Stimulated activated CD4-positive, alpha-beta T cell treated with anti-CD3 and anti-CD28 coated beads, Interleukin-2, amount 100 ng/mL, for 48 hours (primary cell): Measurements from ENCODE around the gene BMPR1B.

Experiments used
- DNase-seq, 2 donors: peaks; one replicate each; pipeline ENCODE4 v3.0.0-alpha.2; 2020

The BMPR1B gene

GRCh38 chr4:94918543-94918942 lies 160.8 kb downstream of the BMPR1B start:
- DNase-seq: no peak

- DNase-seq: no peak
Observed at GRCh38 chr4:94920369-94920768, 162.6 kb downstream of the BMPR1B start.

GRCh38 chr4:94924566-94924965 lies 166.8 kb downstream of the BMPR1B start:
- no peak for DNase-seq

- no peak for DNase-seq
Observed at GRCh38 chr4:94925764-94926347, 168.1 kb downstream of the BMPR1B start.

GRCh38 chr4:94926936-94927335 lies 169.2 kb downstream of the BMPR1B start:
- DNase-seq: no peak

- no peak for DNase-seq
Observed at GRCh38 chr4:94927696-94928095, 169.9 kb downstream of the BMPR1B start.

GRCh38 chr4:94929696-94930095 lies 171.9 kb downstream of the BMPR1B start:
- no peak for DNase-seq

GRCh38 chr4:94931626-94932025 lies 173.9 kb downstream of the BMPR1B start:
- DNase-seq: no peak

- no peak for DNase-seq
Observed at GRCh38 chr4:94932366-94932765, 174.6 kb downstream of the BMPR1B start.

GRCh38 chr4:94933799-94934198 lies 176.0 kb downstream of the BMPR1B start:
- DNase-seq: no peak

- DNase-seq: no peak
Observed at GRCh38 chr4:94934201-94934600, 176.4 kb downstream of the BMPR1B start.

GRCh38 chr4:94934864-94935263 lies 177.1 kb downstream of the BMPR1B start:
- DNase-seq: no peak

- DNase-seq: no peak
Observed at GRCh38 chr4:94936854-94937253, 179.1 kb downstream of the BMPR1B start.

- no peak for DNase-seq
Observed at GRCh38 chr4:94939791-94940519, 182.2 kb downstream of the BMPR1B start.

- DNase-seq: no peak
Observed at GRCh38 chr4:94940520-94940908, 182.8 kb downstream of the BMPR1B start.

GRCh38 chr4:94941706-94942105 lies 184.0 kb downstream of the BMPR1B start:
- DNase-seq: no peak

GRCh38 chr4:94944726-94945125 lies 187.0 kb downstream of the BMPR1B start:
- no peak for DNase-seq

GRCh38 chr4:94947681-94948108 lies 189.9 kb downstream of the BMPR1B start:
- no peak for DNase-seq

GRCh38 chr4:94954251-94954650 lies 196.5 kb downstream of the BMPR1B start:
- DNase-seq: no peak

- DNase-seq: no peak
Observed at GRCh38 chr4:94957030-94957429, 199.3 kb downstream of the BMPR1B start.

GRCh38 chr4:94959307-94959706 lies 201.6 kb downstream of the BMPR1B start:
- DNase-seq: no peak

GRCh38 chr4:94960708-94961107 lies 203.0 kb downstream of the BMPR1B start:
- no peak for DNase-seq

- DNase-seq: no peak
Observed at GRCh38 chr4:94961420-94961819, 203.7 kb downstream of the BMPR1B start.

GRCh38 chr4:94962484-94962883 lies 204.7 kb downstream of the BMPR1B start:
- DNase-seq: no peak

GRCh38 chr4:94965852-94966251 lies 208.1 kb downstream of the BMPR1B start:
- no peak for DNase-seq
